Stimulated activated CD8-positive, alpha-beta memory T cell treated with anti-CD3 and anti-CD28 coated beads, Interleukin-4, amount 100 ng/mL, for 24 hours (primary cell): ENCODE measurements around the gene PITPNM3.

Experiments used
- DNase-seq: peaks from one replicate; pipeline ENCODE4 v3.0.0-alpha.2; 2020; ENCODE audit warnings: low read depth

Gene PITPNM3

GRCh38 chr17:6479622-6480302 is 76.6 kb downstream of the PITPNM3 start:
- DNase-seq: no peak

GRCh38 chr17:6478486-6478885 is 77.9 kb downstream of the PITPNM3 start:
- no peak for DNase-seq

DNA sequence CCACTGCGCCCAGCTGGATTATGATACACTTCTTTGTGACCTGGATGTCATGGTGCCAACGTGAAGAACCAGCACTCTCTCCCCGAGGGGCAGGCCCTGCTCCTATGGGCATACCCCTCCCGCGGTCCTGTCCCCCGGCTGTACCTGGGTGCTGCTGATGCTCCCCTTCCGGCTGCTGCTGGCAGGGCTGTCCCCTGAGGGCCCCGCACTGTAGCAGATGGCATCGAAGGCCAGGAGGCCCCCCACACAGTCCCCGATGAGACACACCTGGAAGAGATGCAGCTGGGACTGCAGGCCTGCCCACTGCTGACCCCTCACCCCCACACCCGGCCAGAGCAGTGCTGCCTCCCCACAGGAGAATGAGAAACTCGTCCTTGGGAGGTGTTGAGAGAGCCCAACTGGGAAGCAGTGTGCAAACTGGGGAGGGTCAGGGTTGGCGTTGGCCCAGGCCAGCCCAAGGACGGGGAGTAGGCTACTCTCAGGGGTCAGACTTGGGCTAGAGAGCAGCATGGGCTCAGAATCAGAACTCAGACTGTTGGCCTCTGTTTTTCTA is 78.4 kb downstream of the PITPNM3 start:
- DNase-seq: no peak

GRCh38 chr17:6476810-6477179 is 79.6 kb downstream of the PITPNM3 start:
- DNase-seq: no peak

- no peak for DNase-seq
Observed at GRCh38 chr17:6476076-6476809, 80.1 kb downstream of the PITPNM3 start.

- no peak for DNase-seq
Observed at GRCh38 chr17:6475411-6475810, 80.9 kb downstream of the PITPNM3 start.

GRCh38 chr17:6474906-6475305 is 81.4 kb downstream of the PITPNM3 start:
- no peak for DNase-seq

- no peak for DNase-seq
Observed at GRCh38 chr17:6474376-6474775, 82.0 kb downstream of the PITPNM3 start.

DNA sequence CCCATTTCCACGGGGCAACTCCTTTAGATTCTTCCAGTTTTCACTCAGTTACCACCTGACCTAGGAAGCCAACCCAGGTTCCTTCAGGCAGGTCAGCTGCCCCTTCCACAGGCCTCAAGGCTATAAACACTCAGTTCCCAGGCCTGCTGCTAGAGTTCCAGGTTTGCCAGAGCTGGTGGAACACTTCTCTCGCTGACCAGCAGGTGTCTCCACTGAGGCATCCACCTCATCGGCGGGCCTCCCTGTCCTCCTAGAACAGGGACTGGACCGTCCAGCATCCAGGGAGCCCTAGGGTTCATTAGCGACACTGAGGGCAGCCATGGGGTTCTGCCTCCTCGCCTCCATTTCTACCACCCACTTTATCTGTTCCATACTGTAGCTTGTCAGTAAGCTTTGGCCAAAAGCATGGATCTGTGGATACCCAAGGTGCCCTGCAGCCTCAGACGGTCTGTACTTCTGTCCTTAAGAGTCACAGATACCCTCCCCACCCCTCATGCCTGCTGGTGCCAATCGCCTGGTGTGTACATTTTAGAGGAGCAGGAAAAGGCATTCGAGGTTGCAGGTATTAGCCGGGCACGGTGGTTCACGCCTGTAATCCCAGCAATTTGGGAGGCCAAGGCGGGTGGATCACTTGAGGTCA is 83.1 kb downstream of the PITPNM3 start:
- peak; percentile 45 for DNase-seq

- DNase-seq: no peak
Observed at GRCh38 chr17:6472517-6472916, 83.8 kb downstream of the PITPNM3 start.

GRCh38 chr17:6471531-6472465 is 84.6 kb downstream of the PITPNM3 start:
- no peak for DNase-seq

GRCh38 chr17:6470751-6471521 is 85.4 kb downstream of the PITPNM3 start:
- no peak for DNase-seq

DNA sequence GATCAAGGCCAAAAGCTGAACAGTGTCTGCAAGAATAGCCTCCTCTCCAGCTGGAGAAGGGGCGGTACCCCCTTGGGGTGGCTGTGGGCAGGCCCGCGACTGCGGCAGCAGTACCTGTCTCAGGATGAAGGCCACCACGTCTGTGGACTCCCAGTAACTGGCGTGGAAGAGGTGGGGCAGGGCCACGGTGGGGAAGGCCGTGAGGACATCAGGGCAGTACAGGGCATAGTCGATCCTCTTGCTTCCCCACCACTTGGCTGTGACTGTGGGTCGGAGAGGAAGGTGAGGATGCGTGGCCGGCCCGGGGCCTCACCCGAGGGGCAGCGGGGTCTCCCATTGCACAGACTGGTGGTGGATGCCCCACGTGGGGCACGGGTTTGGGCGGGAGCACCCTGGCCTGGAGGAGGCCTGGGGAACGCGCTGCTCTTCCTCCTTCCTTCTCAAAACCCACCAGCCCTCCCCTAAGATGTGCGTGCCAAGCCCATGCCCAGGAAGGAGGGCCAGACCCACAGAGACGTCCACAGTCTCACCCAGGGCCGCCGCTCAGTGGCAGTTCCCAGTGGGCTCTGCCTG is 86.1 kb downstream of the PITPNM3 start:
- DNase-seq: no peak

DNA sequence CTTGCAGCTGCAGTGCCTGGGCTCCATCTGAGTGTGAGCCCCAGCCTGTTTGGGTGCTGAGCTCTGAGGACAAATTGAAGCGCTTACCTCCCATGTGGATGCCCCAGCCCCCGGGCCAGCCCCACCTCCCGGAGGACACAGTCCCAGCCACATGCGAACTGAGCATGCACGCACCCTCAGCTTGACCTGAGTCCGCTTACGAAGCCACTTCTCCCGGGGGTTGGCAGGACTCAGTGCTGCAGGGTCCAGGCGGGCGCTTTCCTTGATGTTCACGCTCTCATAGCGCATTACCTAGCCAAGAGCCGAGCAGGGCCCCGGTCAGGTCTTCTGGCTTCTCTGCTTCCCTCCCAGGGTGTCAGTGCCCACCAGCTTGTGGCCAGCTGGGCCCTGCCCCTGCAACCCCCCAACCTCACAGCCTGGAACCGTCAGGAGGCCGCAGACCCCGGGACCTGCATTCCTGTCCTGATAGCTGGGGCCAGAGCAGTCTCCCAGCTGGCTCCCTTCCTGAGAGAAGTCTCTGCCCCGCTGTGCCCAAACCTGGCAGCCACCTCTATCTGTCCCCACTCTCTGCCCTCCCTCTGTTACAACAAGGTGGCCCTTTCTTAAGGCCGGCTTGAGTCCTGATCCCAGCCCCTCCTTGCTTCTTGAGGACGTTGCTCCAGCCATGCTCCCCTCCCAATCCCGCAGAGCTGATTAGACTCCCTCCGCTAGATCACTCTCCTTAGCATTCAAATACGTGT is 88.1 kb downstream of the PITPNM3 start:
- DNase-seq: no peak

GRCh38 chr17:6467567-6467966 is 88.8 kb downstream of the PITPNM3 start:
- no peak for DNase-seq

- DNase-seq: no peak
Observed at GRCh38 chr17:6465206-6466003, 91.0 kb downstream of the PITPNM3 start.

DNA sequence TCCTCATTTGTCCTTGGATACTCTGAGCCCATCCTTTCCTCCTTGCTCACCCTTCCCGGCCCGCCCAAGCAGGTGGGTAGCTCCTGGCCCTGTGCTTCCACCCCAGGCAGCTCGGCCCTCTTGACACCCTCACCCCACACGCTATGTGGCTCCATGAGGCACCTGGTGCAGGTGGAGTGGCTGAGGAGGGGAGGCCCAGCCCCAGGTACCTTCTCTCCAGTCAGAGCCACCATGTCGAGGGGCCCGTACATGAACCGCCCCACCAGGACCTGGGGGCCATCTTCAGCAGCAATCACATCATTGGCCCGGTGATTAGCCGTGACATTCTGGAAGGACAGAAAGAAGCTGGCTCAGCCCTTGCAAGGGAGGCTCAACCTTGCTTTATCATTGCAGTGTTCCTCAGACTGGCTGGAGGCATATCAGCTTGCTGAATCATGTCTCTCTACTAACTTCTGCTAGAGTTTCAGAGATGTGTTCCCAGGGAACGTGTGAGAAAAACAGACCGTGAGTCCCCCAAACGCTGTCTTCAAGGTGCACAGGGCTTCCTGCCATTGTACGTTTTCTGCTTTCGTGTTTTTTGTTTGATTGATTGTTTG is 91.8 kb downstream of the PITPNM3 start:
- no peak for DNase-seq

- no peak for DNase-seq
Observed at GRCh38 chr17:6463616-6464445, 92.5 kb downstream of the PITPNM3 start.
